Neural cell (in vitro differentiated cells): ENCODE data around the gene IQGAP1.

Experiments used
- EP300 ChIP-seq: fragments of 450-650 bp; conservative IDR thresholded peaks from 2 replicates; pipeline ENCODE4 v1.6.1; 2014; ENCODE audit warnings: antibody characterized with exemption, mild to moderate bottlenecking, moderate library complexity; ENCODE audit not compliant: poor library complexity, severe bottlenecking
- EZH2 ChIP-seq: fragments of 200-600, 300-800 bp; shearing (Covaris generic), sonication (generic); IDR thresholded peaks from 2 replicates; pipeline ENCODE4 v1.6.1; 2014; ENCODE audit warnings: antibody characterized with exemption, low read length, borderline replicate concordance, mild to moderate bottlenecking; ENCODE audit not compliant: insufficient read depth, poor library complexity, severe bottlenecking
- MXI1 ChIP-seq: fragments of 450-650 bp; conservative IDR thresholded peaks from 2 replicates; pipeline ENCODE4 v1.6.1; 2014; ENCODE audit warnings: antibody characterized with exemption, mild to moderate bottlenecking; ENCODE audit not compliant: poor library complexity, severe bottlenecking
- POLR2AphosphoS5 ChIP-seq: IDR thresholded peaks from 2 replicates; pipeline ENCODE4 v1.6.1; 2012
- RAD21 ChIP-seq: fragments of 450-650 bp; conservative IDR thresholded peaks from 2 replicates; pipeline ENCODE4 v1.6.1; 2014; ENCODE audit warnings: antibody characterized with exemption, mild to moderate bottlenecking, moderate library complexity
- SMC3 ChIP-seq: fragments of 450-650 bp; conservative IDR thresholded peaks from 2 replicates; pipeline ENCODE4 v1.6.1; 2014; ENCODE audit warnings: antibody characterized with exemption, mild to moderate bottlenecking, moderate library complexity; ENCODE audit not compliant: poor library complexity
- TF ChIP-seq, protein P1 (sequence below): fragments of 450-650 bp; IDR thresholded peaks from 2 replicates; pipeline ENCODE4 v1.5.1; 2014; ENCODE audit warnings: antibody characterized with exemption, mild to moderate bottlenecking, moderate library complexity; ENCODE audit not compliant: poor library complexity, severe bottlenecking
- TF ChIP-seq, protein P2 (sequence below): IDR thresholded peaks from 2 replicates; pipeline ENCODE4 v1.6.1; 2012; ENCODE audit warnings: borderline replicate concordance

DNA sequence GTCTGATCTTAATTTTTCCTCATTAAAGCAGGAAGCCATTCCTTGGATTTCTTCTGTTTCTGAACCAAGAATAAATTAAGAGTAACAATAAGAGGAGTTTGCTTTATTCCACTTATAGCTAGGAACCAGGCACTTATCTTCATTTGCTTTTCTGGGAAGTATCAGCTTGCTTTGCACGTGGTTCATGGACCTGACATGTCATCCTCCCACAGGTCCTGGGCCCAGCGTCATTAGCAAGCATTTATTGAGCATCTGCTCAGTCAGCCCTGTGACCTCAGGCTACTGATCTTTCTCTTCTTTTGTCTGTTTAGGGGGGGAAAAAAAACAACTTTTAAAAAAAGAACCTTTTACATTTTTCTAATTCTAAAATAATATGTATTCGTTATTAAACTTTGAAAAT lies 107.0 kb downstream of the IQGAP1 start:
- TF ChIP-seq, protein P1, sequence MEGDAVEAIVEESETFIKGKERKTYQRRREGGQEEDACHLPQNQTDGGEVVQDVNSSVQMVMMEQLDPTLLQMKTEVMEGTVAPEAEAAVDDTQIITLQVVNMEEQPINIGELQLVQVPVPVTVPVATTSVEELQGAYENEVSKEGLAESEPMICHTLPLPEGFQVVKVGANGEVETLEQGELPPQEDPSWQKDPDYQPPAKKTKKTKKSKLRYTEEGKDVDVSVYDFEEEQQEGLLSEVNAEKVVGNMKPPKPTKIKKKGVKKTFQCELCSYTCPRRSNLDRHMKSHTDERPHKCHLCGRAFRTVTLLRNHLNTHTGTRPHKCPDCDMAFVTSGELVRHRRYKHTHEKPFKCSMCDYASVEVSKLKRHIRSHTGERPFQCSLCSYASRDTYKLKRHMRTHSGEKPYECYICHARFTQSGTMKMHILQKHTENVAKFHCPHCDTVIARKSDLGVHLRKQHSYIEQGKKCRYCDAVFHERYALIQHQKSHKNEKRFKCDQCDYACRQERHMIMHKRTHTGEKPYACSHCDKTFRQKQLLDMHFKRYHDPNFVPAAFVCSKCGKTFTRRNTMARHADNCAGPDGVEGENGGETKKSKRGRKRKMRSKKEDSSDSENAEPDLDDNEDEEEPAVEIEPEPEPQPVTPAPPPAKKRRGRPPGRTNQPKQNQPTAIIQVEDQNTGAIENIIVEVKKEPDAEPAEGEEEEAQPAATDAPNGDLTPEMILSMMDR = no peak
- TF ChIP-seq SMC3 (no peak), POLR2AphosphoS5 (no peak), EZH2 (no peak), RAD21 (no peak), MXI1 (no peak), EP300 (no peak)
- TF ChIP-seq, protein P2, sequence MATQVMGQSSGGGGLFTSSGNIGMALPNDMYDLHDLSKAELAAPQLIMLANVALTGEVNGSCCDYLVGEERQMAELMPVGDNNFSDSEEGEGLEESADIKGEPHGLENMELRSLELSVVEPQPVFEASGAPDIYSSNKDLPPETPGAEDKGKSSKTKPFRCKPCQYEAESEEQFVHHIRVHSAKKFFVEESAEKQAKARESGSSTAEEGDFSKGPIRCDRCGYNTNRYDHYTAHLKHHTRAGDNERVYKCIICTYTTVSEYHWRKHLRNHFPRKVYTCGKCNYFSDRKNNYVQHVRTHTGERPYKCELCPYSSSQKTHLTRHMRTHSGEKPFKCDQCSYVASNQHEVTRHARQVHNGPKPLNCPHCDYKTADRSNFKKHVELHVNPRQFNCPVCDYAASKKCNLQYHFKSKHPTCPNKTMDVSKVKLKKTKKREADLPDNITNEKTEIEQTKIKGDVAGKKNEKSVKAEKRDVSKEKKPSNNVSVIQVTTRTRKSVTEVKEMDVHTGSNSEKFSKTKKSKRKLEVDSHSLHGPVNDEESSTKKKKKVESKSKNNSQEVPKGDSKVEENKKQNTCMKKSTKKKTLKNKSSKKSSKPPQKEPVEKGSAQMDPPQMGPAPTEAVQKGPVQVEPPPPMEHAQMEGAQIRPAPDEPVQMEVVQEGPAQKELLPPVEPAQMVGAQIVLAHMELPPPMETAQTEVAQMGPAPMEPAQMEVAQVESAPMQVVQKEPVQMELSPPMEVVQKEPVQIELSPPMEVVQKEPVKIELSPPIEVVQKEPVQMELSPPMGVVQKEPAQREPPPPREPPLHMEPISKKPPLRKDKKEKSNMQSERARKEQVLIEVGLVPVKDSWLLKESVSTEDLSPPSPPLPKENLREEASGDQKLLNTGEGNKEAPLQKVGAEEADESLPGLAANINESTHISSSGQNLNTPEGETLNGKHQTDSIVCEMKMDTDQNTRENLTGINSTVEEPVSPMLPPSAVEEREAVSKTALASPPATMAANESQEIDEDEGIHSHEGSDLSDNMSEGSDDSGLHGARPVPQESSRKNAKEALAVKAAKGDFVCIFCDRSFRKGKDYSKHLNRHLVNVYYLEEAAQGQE = no peak
